SK-N-SH (cell line): ENCODE measurements around the gene AADACL4. TPM values are rescaled to one million over a fixed set of nuclear protein-coding genes. Genes with fewer than 3 reads are reported as not detected.

Experiments
- CTCF ChIA-PET: fragments of 300-600, 350-600 bp; formaldehyde crosslinking; extraction: SDS; loops from one replicate; lab custom pipeline; 2021; lab: Yijun Ruan, JAX
- POLR2A ChIA-PET: fragments of 350-600 bp; sonication (Branson Sonifier 250); formaldehyde crosslinking; extraction: SDS; loops from one replicate; lab custom pipeline; 2020; ENCODE audit warnings: antibody characterized with exemption, inconsistent platforms; lab: Yijun Ruan, JAX
- DNase-seq: peaks from one replicate; pipeline ENCODE4 v3.0.0; 2012
- H2AFZ ChIP-seq: fragments of 200-600 bp; sonication (generic); 2 replicates; pipeline ENCODE4 v1.8.1; 2016; ENCODE audit warnings: antibody characterized with exemption, mild to moderate bottlenecking, low read depth
- H3F3A ChIP-seq: fragments of 200-600 bp; sonication (generic); replicated peaks from 2 replicates; pipeline ENCODE3; 2016; ENCODE audit warnings: antibody characterized with exemption, mild to moderate bottlenecking; ENCODE audit not compliant: insufficient read depth
- H3K27ac ChIP-seq, 2 experiments: fragments of 200-500 bp in 1 of 2; fragments of 200-600 bp in 1 of 2; sonication (Bioruptor generic) in 1 of 2; sonication (generic), shearing (Covaris generic) in 1 of 2; 2 replicates each; pipeline versions ENCODE4 v1.5.1 to v1.6.1; 2014 to 2016; ENCODE audit warnings: low read depth in 2 of 2, inconsistent platforms in 1 of 2, low read length in 1 of 2, mild to moderate bottlenecking in 1 of 2, mixed read lengths in 1 of 2
- H3K27me3 ChIP-seq: fragments of 200-600 bp; sonication (generic), shearing (Covaris generic); 2 replicates; pipeline ENCODE4 v1.6.1; 2016; ENCODE audit warnings: mixed run types; ENCODE audit not compliant: insufficient read depth
- H3K36me3 ChIP-seq, 2 experiments: fragments of 200-500 bp in 1 of 2; fragments of 200-600 bp in 1 of 2; sonication (Bioruptor generic) in 1 of 2; sonication (generic) in 1 of 2; replicated peaks in 1 of 2; 2 replicates each; pipeline versions ENCODE3 to v1.5.1; 2014 to 2016; ENCODE audit warnings: low read length in 1 of 2, mild to moderate bottlenecking in 1 of 2; ENCODE audit not compliant: insufficient read depth in 2 of 2, control insufficient read depth in 1 of 2
- H3K4me1 ChIP-seq, 2 experiments: fragments of 200-500 bp in 1 of 2; fragments of 200-600 bp in 1 of 2; sonication (Bioruptor generic) in 1 of 2; sonication (generic), shearing (Covaris generic) in 1 of 2; 2 replicates each; pipeline versions ENCODE4 v1.5.1 to v1.6.1; 2014 to 2016; ENCODE audit warnings: low read depth in 1 of 2, low read length in 1 of 2, mixed run types in 1 of 2; ENCODE audit not compliant: insufficient read depth in 2 of 2, control insufficient read depth in 1 of 2
- H3K4me2 ChIP-seq: fragments of 200-600 bp; sonication (generic), shearing (Covaris generic); 2 replicates; pipeline ENCODE4 v1.6.1; 2017; ENCODE audit warnings: mixed run types
- H3K4me3 ChIP-seq, 2 experiments: fragments of 200-500 bp in 1 of 2; fragments of 200-600 bp in 1 of 2; sonication (Bioruptor generic) in 1 of 2; sonication (generic), shearing (Covaris generic) in 1 of 2; 2 replicates each; pipeline versions ENCODE4 v1.5.1 to v1.8.1; 2014 to 2016; ENCODE audit warnings: low read depth in 2 of 2, inconsistent platforms in 1 of 2, low read length in 1 of 2, mild to moderate bottlenecking in 1 of 2, mixed read lengths in 1 of 2, moderate library complexity in 1 of 2
- H3K79me2 ChIP-seq: fragments of 200-600 bp; sonication (generic); 2 replicates; pipeline ENCODE4 v1.8.1; 2017; ENCODE audit warnings: mild to moderate bottlenecking; ENCODE audit not compliant: insufficient read depth
- H3K9ac ChIP-seq: fragments of 200-600 bp; sonication (generic); 2 replicates; pipeline ENCODE4 v1.6.1; 2017; ENCODE audit warnings: mixed run types
- H3K9me2 ChIP-seq: fragments of 200-600 bp; sonication (generic); 2 replicates; pipeline ENCODE4 v1.6.1; 2017; ENCODE audit warnings: mixed run types
- H3K9me3 ChIP-seq: fragments of 200-600 bp; sonication (generic); 2 replicates; pipeline ENCODE4 v1.6.1; 2017; ENCODE audit warnings: mixed run types, mild to moderate bottlenecking, moderate library complexity
- H4K20me1 ChIP-seq: fragments of 200-600 bp; sonication (generic); 2 replicates; pipeline ENCODE4 v1.6.1; 2017; ENCODE audit warnings: mild to moderate bottlenecking, mixed run types; ENCODE audit not compliant: insufficient read depth
- CTCF ChIP-seq: fragments of 200-600 bp; sonication (generic); IDR thresholded peaks from 2 replicates; pipeline ENCODE4 v1.6.1; 2017; ENCODE audit warnings: antibody characterized with exemption, mild to moderate bottlenecking, moderate library complexity
- EP300 ChIP-seq, 2 experiments: IDR thresholded peaks; 2 replicates each; pipeline versions ENCODE4 v1.4.0 to v1.6.1; 2012; ENCODE audit warnings: borderline replicate concordance in 1 of 2, low read depth in 1 of 2, low read length in 1 of 2
- FOSL2 ChIP-seq: IDR thresholded peaks from 2 replicates; pipeline ENCODE4 v1.4.0; 2012; ENCODE audit warnings: low read depth, mild to moderate bottlenecking, moderate library complexity, borderline replicate concordance
- FOXJ3 ChIP-seq: sonication (generic); formaldehyde crosslinking; IDR thresholded peaks from 2 replicates; pipeline ENCODE4 v1.5.1; 2020; ENCODE audit warnings: mild to moderate bottlenecking, missing genetic modification reagents
- GABPA ChIP-seq: IDR thresholded peaks from 2 replicates; pipeline ENCODE4 v1.4.0; 2012; ENCODE audit warnings: low read depth, mild to moderate bottlenecking
- GATA2 ChIP-seq: sonication (generic); formaldehyde crosslinking; IDR thresholded peaks from 2 replicates; pipeline ENCODE4 v1.5.0; 2020; ENCODE audit warnings: mild to moderate bottlenecking, missing genetic modification reagents
- JUND ChIP-seq: IDR thresholded peaks from 2 replicates; pipeline ENCODE4 v1.4.0; 2012
- MAX ChIP-seq: IDR thresholded peaks from 2 replicates; pipeline ENCODE4 v1.4.0; 2012; ENCODE audit warnings: low read depth
- MXI1 ChIP-seq: IDR thresholded peaks from 2 replicates; pipeline ENCODE4 v1.6.1; 2012; ENCODE audit warnings: mild to moderate bottlenecking, low read depth, low read length, improper control_type of control experiment
- NFIC ChIP-seq: IDR thresholded peaks from 2 replicates; pipeline ENCODE4 v1.4.0; 2012; ENCODE audit warnings: borderline replicate concordance
- NRF1 ChIP-seq: IDR thresholded peaks from 2 replicates; pipeline ENCODE4 v1.6.1; 2012; ENCODE audit warnings: low read depth, mild to moderate bottlenecking, low read length
- RAD21 ChIP-seq: IDR thresholded peaks from 2 replicates; pipeline ENCODE4 v1.6.1; 2012; ENCODE audit warnings: mild to moderate bottlenecking, low read length
- TEAD4 ChIP-seq: IDR thresholded peaks from 2 replicates; pipeline ENCODE4 v1.4.0; 2012; ENCODE audit warnings: mild to moderate bottlenecking, borderline replicate concordance; ENCODE audit not compliant: insufficient read depth
- YY1 ChIP-seq: IDR thresholded peaks from 2 replicates; pipeline ENCODE4 v1.4.0; 2012; ENCODE audit warnings: low read depth, mild to moderate bottlenecking
- WGBS: methylation state at CpG from one replicate; pipeline ENCODE4 v1.1.6; 2017; ENCODE audit warnings: low lambda C conversion rate; 5-methylcytosine and 5-hydroxymethylcytosine counted together
- polyA plus RNA-seq, 3 experiments: library from polyadenylated mRNA; depleted of rRNA; stranded (reverse); fragments of >200 nt; gene quantifications; 2 replicates each; pipeline ENCODE4 v1.2.3, GENCODE V29; 2012
- TF ChIP-seq, protein P1 (sequence below): IDR thresholded peaks from 2 replicates; pipeline ENCODE4; 2012
- TF ChIP-seq, protein P2 (sequence below): IDR thresholded peaks from 2 replicates; pipeline ENCODE4 v1.6.1; 2012; ENCODE audit warnings: mild to moderate bottlenecking, low read depth, low read length, moderate library complexity
- TF ChIP-seq, protein P3 (sequence below): fragments of 150-350 bp; IDR thresholded peaks from 2 replicates; pipeline ENCODE4 v1.6.1; 2016; ENCODE audit warnings: mild to moderate bottlenecking, low read depth, low read length

The AADACL4 gene
- polyA plus RNA-seq, 1 of the 3 experiments (the other 2 are of a cell fraction) = 0.59 TPM

GRCh38 chr1:12625276-12625675 is 18.6 kb upstream of the AADACL4 start:
- Histone ChIP-seq H3K4me2 (no peak overlapping the region), H3K4me1 (peaks cover 0 to 10% of the 10 kb centered on the region in 2 experiments; a peak in 1 of 4 replicates), H2AFZ (no peak overlapping the region), H3K4me3 (no peak overlapping the region), H4K20me1 (no peaks in the 10 kb centered on the region), H3K9me3 (no peaks in the 10 kb centered on the region), H3F3A (no peaks in the 10 kb centered on the region), H3K27ac (no peak overlapping the region), H3K79me2 (no peaks in the 10 kb centered on the region), H3K36me3 (no peaks in the 10 kb centered on the region)
- ChIA-PET CTCF (no interaction called here), POLR2A (no interaction called here)
- DNase-seq = no peak
- WGBS = 74% methylated on average over 6 of the region's 6 CpGs
- TF ChIP-seq MAX (no peak), GATA2 (no peak), GABPA (no peak), FOXJ3 (CRISPR knock-in tag) (no peak), JUND (no peak), EP300 (IDR thresholded peaks at IDR 0.05; ENCODE audit: borderline replicate concordance in 1 of 2, low read depth in 1 of 2, low read length in 1 of 2) (no peak), FOSL2 (no peak), YY1 (no peak), MXI1 (no peak), NRF1 (no peak), RAD21 (no peak), NFIC (no peak)
- TF ChIP-seq, protein P1, sequence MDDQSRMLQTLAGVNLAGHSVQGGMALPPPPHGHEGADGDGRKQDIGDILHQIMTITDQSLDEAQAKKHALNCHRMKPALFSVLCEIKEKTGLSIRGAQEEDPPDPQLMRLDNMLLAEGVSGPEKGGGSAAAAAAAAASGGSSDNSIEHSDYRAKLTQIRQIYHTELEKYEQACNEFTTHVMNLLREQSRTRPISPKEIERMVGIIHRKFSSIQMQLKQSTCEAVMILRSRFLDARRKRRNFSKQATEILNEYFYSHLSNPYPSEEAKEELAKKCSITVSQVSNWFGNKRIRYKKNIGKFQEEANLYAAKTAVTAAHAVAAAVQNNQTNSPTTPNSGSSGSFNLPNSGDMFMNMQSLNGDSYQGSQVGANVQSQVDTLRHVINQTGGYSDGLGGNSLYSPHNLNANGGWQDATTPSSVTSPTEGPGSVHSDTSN = no peak
- TF ChIP-seq, all 33 proteins: peak for 0
- Histone ChIP-seq H3K27me3 (no peaks in the 10 kb centered on the region), H3K9me2 (no peaks in the 10 kb centered on the region), H3K9ac (no peak overlapping the region)

- 73% methylated on average over 4 of the region's 4 CpGs for WGBS
- POLR2A ChIA-PET = no interaction called here
- Histone ChIP-seq H4K20me1 (no peaks in the 10 kb centered on the region), H3K4me3 (no peak overlapping the region), H3K9ac (no peak overlapping the region), H3K36me3 (no peaks in the 10 kb centered on the region), H3K27me3 (no peaks in the 10 kb centered on the region), H3K27ac (no peak overlapping the region), H3K4me1 (peaks cover 0 to 2% of the 10 kb centered on the region in 2 experiments; a peak in 1 of 4 replicates), H3K9me2 (no peaks in the 10 kb centered on the region), H3K79me2 (no peaks in the 10 kb centered on the region), H2AFZ (no peak overlapping the region)
- no peak for DNase-seq
- CTCF ChIA-PET = interaction anchor here (1.0 kb wide), 1 partner anchor 32 kb away, joined by 6 read pairs; no protein-coding TSS in a partner anchor
- TF ChIP-seq, protein P2, sequence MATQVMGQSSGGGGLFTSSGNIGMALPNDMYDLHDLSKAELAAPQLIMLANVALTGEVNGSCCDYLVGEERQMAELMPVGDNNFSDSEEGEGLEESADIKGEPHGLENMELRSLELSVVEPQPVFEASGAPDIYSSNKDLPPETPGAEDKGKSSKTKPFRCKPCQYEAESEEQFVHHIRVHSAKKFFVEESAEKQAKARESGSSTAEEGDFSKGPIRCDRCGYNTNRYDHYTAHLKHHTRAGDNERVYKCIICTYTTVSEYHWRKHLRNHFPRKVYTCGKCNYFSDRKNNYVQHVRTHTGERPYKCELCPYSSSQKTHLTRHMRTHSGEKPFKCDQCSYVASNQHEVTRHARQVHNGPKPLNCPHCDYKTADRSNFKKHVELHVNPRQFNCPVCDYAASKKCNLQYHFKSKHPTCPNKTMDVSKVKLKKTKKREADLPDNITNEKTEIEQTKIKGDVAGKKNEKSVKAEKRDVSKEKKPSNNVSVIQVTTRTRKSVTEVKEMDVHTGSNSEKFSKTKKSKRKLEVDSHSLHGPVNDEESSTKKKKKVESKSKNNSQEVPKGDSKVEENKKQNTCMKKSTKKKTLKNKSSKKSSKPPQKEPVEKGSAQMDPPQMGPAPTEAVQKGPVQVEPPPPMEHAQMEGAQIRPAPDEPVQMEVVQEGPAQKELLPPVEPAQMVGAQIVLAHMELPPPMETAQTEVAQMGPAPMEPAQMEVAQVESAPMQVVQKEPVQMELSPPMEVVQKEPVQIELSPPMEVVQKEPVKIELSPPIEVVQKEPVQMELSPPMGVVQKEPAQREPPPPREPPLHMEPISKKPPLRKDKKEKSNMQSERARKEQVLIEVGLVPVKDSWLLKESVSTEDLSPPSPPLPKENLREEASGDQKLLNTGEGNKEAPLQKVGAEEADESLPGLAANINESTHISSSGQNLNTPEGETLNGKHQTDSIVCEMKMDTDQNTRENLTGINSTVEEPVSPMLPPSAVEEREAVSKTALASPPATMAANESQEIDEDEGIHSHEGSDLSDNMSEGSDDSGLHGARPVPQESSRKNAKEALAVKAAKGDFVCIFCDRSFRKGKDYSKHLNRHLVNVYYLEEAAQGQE = no peak
- TF ChIP-seq CTCF = no peak
- TF ChIP-seq TEAD4 = no peak
- no peak for TF ChIP-seq YY1
- TF ChIP-seq, protein P3, sequence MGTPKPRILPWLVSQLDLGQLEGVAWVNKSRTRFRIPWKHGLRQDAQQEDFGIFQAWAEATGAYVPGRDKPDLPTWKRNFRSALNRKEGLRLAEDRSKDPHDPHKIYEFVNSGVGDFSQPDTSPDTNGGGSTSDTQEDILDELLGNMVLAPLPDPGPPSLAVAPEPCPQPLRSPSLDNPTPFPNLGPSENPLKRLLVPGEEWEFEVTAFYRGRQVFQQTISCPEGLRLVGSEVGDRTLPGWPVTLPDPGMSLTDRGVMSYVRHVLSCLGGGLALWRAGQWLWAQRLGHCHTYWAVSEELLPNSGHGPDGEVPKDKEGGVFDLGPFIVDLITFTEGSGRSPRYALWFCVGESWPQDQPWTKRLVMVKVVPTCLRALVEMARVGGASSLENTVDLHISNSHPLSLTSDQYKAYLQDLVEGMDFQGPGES = no peak
- TF ChIP-seq, all 33 proteins: peak for 0
- Histone ChIP-seq H3K4me2 (no peak overlapping the region), H3F3A (no peaks in the 10 kb centered on the region), H3K9me3 (no peaks in the 10 kb centered on the region)
Observed at GRCh38 chr1:12626888-12627287, 17.0 kb upstream of the AADACL4 start.
